ENCODE measurements around the gene STAT4. TPM values are rescaled to one million over a fixed set of nuclear protein-coding genes. Genes with fewer than 3 reads are reported as not detected.
A peak's percentile ranks its signal among the peaks of the same experiment; 100 is the strongest.

The STAT4 gene
- total RNA-seq, 2 experiments from 2014 or later = 70.8 to 72.2 TPM

GRCh38 chr2:191169456-191170300 is 18.9 kb upstream of the STAT4 start:
- Mint-ChIP-seq H3K27ac (peak overlapping the region; percentile 30), H3K36me3 (ENCODE audit: low read depth) (no peaks in the 10 kb centered on the region), H3K9me3 (no peaks in the 10 kb centered on the region), H3K27me3 (no peaks in the 10 kb centered on the region), H3K4me1 (ENCODE audit: low read depth) (peaks cover 64% of the 10 kb centered on the region), H3K4me3 (no peak overlapping the region)
- TF ChIP-seq, protein P1, sequence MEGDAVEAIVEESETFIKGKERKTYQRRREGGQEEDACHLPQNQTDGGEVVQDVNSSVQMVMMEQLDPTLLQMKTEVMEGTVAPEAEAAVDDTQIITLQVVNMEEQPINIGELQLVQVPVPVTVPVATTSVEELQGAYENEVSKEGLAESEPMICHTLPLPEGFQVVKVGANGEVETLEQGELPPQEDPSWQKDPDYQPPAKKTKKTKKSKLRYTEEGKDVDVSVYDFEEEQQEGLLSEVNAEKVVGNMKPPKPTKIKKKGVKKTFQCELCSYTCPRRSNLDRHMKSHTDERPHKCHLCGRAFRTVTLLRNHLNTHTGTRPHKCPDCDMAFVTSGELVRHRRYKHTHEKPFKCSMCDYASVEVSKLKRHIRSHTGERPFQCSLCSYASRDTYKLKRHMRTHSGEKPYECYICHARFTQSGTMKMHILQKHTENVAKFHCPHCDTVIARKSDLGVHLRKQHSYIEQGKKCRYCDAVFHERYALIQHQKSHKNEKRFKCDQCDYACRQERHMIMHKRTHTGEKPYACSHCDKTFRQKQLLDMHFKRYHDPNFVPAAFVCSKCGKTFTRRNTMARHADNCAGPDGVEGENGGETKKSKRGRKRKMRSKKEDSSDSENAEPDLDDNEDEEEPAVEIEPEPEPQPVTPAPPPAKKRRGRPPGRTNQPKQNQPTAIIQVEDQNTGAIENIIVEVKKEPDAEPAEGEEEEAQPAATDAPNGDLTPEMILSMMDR (IDR thresholded peaks at IDR 0.05) = no peak
- DNase-seq = no peak
- intact Hi-C loops (cut with micrococcal nuclease) = loop anchor here (5.0 to 10.0 kb wide), 2 partner anchors 33 to 195 kb away; no protein-coding TSS in a partner anchor
- CTCF ChIA-PET = interaction anchor here (0.6 to 17.8 kb wide), 8 partner anchors 14 to 352 kb away, joined by 3 to 643 read pairs (median 3); no protein-coding TSS in a partner anchor
- POLR2A ChIA-PET = interaction anchor here (0.7 kb wide), 1 partner anchor 330 kb away, joined by 3 read pairs; no protein-coding TSS in a partner anchor
- ATAC-seq = peak; percentile 47

- Mint-ChIP-seq H3K4me1 (ENCODE audit: low read depth) (peaks cover 49% of the 10 kb centered on the region), H3K4me3 (no peak overlapping the region), H3K36me3 (ENCODE audit: low read depth) (no peaks in the 10 kb centered on the region), H3K27ac (no peak overlapping the region), H3K27me3 (no peaks in the 10 kb centered on the region), H3K9me3 (no peaks in the 10 kb centered on the region)
- ChIA-PET POLR2A (interaction anchor here (1.2 kb wide), 1 partner anchor 117 kb away, joined by 3 read pairs; no protein-coding TSS in a partner anchor), CTCF (interaction anchor here (1.3 to 17.8 kb wide), 5 partner anchors 10 to 356 kb away, joined by 3 to 643 read pairs (median 9); no protein-coding TSS in a partner anchor)
- DNase-seq (no peak), ATAC-seq (no peak)
- TF ChIP-seq, protein P1 (IDR thresholded peaks at IDR 0.05) = no peak
- intact Hi-C loops (cut with micrococcal nuclease) = loop anchor here (5.0 to 10.0 kb wide), 2 partner anchors 35 to 197 kb away; no protein-coding TSS in a partner anchor
Measured at GRCh38 chr2:191167766-191168165, 17.0 kb upstream of the STAT4 start.

DNA sequence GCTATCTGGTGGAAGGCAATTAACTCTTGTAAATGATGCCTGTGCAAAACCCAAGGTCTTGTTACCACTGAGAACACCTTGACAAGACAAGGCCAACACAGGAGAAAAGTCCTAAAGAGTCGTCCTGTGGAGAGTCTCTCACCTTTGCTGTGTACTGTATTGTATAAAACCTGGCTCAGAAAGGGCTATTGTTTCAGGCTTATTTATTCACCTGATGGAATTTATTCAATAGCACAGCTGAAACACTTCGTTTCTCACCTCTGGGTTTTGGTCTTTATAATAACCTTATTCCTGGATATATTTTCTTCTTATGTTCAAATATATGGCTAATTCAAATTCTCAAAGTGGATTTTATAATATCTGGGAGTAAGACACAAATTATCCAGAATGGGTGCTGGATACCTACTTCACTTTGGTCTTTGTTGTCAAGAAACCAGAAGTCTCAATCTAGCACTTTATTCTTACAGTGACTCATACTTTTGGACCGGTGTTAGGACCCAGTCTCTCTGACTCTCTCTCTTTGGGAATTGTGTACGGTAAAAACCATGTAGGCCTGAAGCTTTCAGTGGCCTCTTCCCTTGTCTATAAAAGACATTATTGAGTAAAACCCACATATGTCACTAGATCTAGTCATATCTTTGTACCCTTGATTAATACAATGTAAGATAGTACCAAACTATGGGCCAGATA is 16.1 kb upstream of the STAT4 start:
- Mint-ChIP-seq H3K36me3 (ENCODE audit: low read depth) (no peaks in the 10 kb centered on the region), H3K9me3 (no peaks in the 10 kb centered on the region), H3K4me1 (ENCODE audit: low read depth) (peaks cover 41% of the 10 kb centered on the region), H3K27me3 (no peaks in the 10 kb centered on the region), H3K27ac (no peak overlapping the region), H3K4me3 (no peak overlapping the region)
- intact Hi-C loops (cut with micrococcal nuclease) = loop anchor here (5.0 to 10.0 kb wide), 2 partner anchors 35 to 198 kb away; no protein-coding TSS in a partner anchor
- CTCF ChIA-PET = interaction anchor here (0.8 to 17.8 kb wide), 10 partner anchors 9 to 357 kb away, joined by 3 to 643 read pairs (median 10); no protein-coding TSS in a partner anchor
- ATAC-seq (no peak), DNase-seq (no peak)
- TF ChIP-seq, protein P1 (IDR thresholded peaks at IDR 0.05) = no peak
- POLR2A ChIA-PET = interaction anchor here (1.2 to 1.3 kb wide), 2 partner anchors 9 to 27 kb away, joined by 3 to 6 read pairs; no protein-coding TSS in a partner anchor

DNA sequence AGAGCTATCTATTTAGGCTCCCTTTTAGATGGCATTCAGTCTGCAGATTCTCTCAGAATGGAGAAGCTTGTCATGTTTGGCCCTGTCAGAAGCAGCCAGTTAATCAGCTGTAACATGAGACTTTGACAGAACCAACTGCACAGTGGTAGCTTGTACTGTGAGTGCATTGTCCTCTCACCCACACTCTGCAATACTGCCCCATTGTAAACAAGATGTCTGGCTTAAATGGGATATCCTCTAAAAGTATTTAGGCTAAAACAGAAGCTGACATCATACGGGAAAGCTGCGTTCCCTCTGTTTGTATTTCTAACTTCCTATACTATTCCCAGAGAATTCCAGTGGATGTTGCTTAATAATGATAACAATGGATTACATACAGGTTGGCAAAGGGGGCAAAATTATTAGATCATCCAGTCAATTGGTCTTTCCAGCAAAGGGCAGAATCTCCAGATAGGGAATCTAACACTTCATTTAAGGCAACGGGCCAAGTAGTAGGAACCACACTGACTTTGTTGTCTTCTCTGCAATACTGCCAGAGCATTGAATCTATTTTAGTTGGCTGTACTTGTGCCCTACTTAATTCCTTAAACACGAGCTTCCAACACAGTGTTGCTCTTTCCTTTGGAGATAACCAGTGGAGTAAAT is 15.4 kb upstream of the STAT4 start:
- no peaks in the 10 kb centered on the region for H3K9me3 Mint-ChIP-seq
- intact Hi-C loops (cut with micrococcal nuclease) = loop anchor here (5.0 to 10.0 kb wide), 2 partner anchors 36 to 199 kb away; no protein-coding TSS in a partner anchor
- H3K27me3 Mint-ChIP-seq = no peaks in the 10 kb centered on the region
- CTCF ChIA-PET = interaction anchor here (0.8 to 17.8 kb wide), 15 partner anchors 8 to 377 kb away, joined by 3 to 643 read pairs (median 7); no protein-coding TSS in a partner anchor
- no peak for ATAC-seq
- no peak for DNase-seq
- H3K36me3 Mint-ChIP-seq (ENCODE audit: low read depth) = no peaks in the 10 kb centered on the region
- POLR2A ChIA-PET = interaction anchor here (1.2 to 1.3 kb wide), 2 partner anchors 10 to 28 kb away, joined by 3 to 6 read pairs; no protein-coding TSS in a partner anchor
- peaks cover 34% of the 10 kb centered on the region for H3K4me1 Mint-ChIP-seq (ENCODE audit: low read depth)
- TF ChIP-seq, protein P1 (IDR thresholded peaks at IDR 0.05) = no peak
- no peak overlapping the region for H3K27ac Mint-ChIP-seq
- no peak overlapping the region for H3K4me3 Mint-ChIP-seq

All from activated CD8-positive, alpha-beta T cell treated with anti-CD3 and anti-CD28 coated beads for 36 hours (primary cell).